A673 (cell line): Measurements from ENCODE around the gene ATG4D.

Source experiments
- CTCF ChIP-seq: fragments of 300-800, 200-600 bp; sonication (generic); conservative IDR thresholded peaks from 2 replicates; pipeline ENCODE4 v1.5.1; 2017; ENCODE audit warnings: low read depth, mild to moderate bottlenecking, antibody characterized with exemption, low read length, moderate library complexity, mixed read lengths
- EZH2 ChIP-seq: fragments of 200-600 bp; sonication (generic); IDR thresholded peaks from 2 replicates; pipeline ENCODE4 v1.6.1; 2017; ENCODE audit warnings: borderline replicate concordance, low read depth, mild to moderate bottlenecking, mixed read lengths, antibody characterized with exemption, low read length; ENCODE audit not compliant: poor library complexity, severe bottlenecking

- TF ChIP-seq CTCF (no peak), EZH2 (no peak)
These were observed 9.9 kb upstream of the ATG4D start for GRCh38 chr19:10533646-10534386.
